IPS-18a (cell line): ENCODE measurements around the gene LIMS4.
"Not testable (repeated sequence)": the region's sequence is repeated elsewhere in the genome, so short reads cannot be mapped to it uniquely, and the experiment has no call there.

Experiments used
- H3K27ac ChIP-seq: one replicate; pipeline ENCODE4 v1.5.1; 2013; ENCODE audit warnings: low read length
- H3K27me3 ChIP-seq: one replicate; pipeline ENCODE4 v1.6.1; 2013; ENCODE audit warnings: mild to moderate bottlenecking, low read length; ENCODE audit not compliant: control insufficient read depth, insufficient read depth
- H3K36me3 ChIP-seq: one replicate; pipeline ENCODE4 v1.6.1; 2013; ENCODE audit warnings: low read depth, low read length; ENCODE audit not compliant: control insufficient read depth
- H3K4me1 ChIP-seq: one replicate; pipeline ENCODE4 v1.6.1; 2013; ENCODE audit warnings: low read depth, low read length; ENCODE audit not compliant: control insufficient read depth
- H3K4me3 ChIP-seq: one replicate; pipeline ENCODE4 v1.5.1; 2013; ENCODE audit warnings: low read length
- H3K9ac ChIP-seq: one replicate; pipeline ENCODE4 v1.6.1; 2013; ENCODE audit warnings: mild to moderate bottlenecking, low read length, moderate library complexity
- H3K9me3 ChIP-seq: one replicate; pipeline ENCODE4 v1.6.1; 2013; ENCODE audit warnings: low read depth, low read length; ENCODE audit not compliant: control insufficient read depth

The LIMS4 gene

DNA sequence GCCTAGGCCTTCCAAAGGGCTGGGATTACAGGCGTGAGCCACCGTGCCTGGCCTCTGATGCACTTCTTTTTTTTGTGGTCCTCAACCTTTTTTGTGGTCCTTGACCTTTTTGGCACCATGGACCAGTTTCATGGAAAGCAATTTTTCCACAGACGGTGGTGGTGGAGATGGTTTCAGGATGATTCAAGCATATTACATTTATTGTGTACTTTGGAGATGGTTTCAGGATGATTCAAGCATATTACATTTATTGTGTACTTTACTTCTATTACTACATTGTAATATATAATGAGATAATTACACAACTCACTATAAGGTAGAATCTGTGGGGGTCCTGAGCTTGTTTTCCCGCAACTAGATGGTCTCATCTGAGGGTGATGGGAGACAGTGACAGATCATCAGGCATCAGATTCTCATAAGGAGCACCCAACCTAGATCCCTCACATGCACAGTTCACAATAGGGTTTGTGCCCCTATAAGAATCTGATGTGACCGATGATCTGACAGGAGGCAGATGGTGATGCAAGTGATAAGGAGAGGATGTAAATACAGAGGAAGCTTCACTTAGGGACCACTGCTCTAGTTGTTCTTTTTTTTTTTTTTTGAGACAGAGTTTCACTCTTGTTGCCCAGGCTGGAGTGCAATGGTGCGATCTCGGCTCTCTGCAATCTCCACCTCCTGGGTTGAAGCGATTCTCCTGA lies 29.2 kb downstream of the LIMS4 start:
- not testable (repeated sequence) for H3K9ac ChIP-seq, H3K4me3 ChIP-seq, H3K9me3 ChIP-seq, H3K27ac ChIP-seq, H3K4me1 ChIP-seq, H3K36me3 ChIP-seq, H3K27me3 ChIP-seq

DNA sequence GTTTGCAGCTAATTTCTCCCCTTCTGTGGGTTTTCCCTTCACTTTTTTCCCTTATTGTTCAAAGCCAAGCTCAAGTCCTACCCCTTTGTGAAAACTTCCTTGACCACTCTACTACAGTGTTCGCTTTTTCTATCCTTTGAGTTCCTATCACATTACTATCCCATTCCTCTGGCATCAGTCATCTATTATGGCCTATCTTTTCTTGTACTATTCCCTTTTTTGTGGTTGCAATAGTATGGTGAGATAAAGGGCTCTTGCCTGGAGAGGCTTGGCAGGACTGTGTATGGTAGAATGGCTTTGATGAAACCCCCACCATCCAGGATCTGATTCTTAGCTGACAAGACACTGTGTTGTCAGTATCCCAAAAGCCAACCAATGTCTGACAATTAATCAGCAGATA lies 30.7 kb downstream of the LIMS4 start:
- not testable (repeated sequence) for H3K9me3 ChIP-seq, H3K27me3 ChIP-seq, H3K4me1 ChIP-seq

DNA sequence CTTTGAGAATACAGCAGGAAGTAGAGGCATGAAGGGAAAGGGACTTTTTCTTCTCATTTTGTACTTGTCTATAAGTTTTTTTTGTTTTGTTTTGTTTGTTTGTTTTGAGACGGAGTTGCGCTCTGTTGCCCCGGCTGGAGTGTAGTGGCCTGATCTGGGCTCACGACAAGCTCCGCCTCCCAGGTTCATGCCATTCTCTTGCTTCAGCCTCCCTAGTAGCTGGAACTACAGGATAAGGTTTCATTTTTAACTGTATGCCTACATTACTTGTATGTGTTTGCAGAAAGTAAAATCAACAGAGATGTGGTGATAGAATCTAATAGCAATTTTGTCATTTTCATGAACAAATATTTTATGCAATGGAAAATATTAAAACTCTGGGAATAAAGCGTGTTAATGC lies 38.1 kb downstream of the LIMS4 start:
- not testable (repeated sequence) for H3K27ac ChIP-seq, H3K4me3 ChIP-seq, H3K4me1 ChIP-seq, H3K36me3 ChIP-seq, H3K9me3 ChIP-seq, H3K27me3 ChIP-seq, H3K9ac ChIP-seq

More for the DNA sequence above, 30.7 kb downstream of the LIMS4 start:
- not testable (repeated sequence) for H3K4me3 ChIP-seq, H3K36me3 ChIP-seq, H3K27ac ChIP-seq, H3K9ac ChIP-seq

DNA sequence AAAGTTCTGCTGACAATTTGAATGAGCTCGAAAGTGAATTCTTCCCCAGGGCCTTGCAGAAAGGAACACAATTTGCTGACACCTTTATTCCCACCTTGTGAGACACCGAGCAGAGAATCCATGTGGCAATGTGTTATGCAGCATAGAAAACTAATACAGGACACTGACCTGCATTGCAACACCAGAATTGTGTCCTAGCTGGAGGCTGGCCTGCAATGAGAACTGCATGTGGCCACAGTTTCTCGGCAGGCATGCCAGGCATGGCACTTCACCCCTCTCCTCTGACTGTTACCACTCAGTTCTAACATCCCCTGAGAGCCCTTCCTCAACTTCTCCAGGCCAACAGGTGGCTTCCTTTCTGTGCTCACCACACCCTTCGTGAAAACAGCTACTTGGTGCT lies 46.9 kb downstream of the LIMS4 start:
- H3K27me3 ChIP-seq, H3K4me1 ChIP-seq, H3K4me3 ChIP-seq, H3K9ac ChIP-seq, H3K27ac ChIP-seq, H3K36me3 ChIP-seq, H3K9me3 ChIP-seq: not testable (repeated sequence)

DNA sequence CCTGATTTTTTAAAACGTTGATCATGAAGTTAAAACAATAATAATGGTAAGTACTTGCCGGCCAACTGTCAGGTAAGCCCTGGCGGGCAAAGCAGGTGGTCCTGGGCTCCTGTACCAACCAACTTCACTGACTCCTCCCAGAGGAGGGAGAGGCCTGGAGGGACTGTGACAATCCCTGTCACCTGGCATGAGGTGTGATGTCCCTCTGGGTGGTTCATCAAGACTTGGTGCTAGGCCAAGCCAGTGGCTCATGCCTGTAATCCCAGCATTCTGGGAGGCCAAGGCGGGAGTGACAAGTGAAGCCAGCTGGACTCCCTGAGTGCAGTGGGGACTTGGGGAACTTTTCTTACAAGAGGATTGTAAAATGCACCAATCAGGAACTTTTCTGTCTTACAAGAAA lies 48.2 kb downstream of the LIMS4 start:
- not testable (repeated sequence) for H3K4me3 ChIP-seq, H3K36me3 ChIP-seq, H3K9me3 ChIP-seq, H3K9ac ChIP-seq, H3K27ac ChIP-seq, H3K4me1 ChIP-seq, H3K27me3 ChIP-seq

DNA sequence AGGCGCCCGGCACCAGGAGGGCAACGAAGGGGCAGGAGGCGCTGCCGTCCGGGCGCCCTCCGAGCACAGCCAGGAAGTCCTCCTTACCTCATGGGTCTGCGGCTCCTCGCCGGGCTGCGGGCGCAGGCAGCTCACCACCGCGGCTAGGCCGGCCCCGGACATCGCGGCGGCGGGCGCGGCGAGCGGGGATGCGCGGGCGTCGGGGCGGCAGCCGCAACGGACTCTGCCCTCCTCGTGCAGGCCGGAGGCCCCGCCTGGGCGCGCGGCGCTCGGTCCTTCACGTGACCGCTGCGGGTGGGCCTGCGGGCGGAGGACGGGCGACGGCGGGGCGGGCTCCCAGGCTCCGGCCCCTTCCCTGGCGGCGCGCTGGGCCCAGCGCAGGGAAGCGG lies 49.0 kb downstream of the LIMS4 start:
- H3K27ac ChIP-seq, H3K4me1 ChIP-seq, H3K27me3 ChIP-seq, H3K4me3 ChIP-seq, H3K36me3 ChIP-seq, H3K9me3 ChIP-seq, H3K9ac ChIP-seq: not testable (repeated sequence)

DNA sequence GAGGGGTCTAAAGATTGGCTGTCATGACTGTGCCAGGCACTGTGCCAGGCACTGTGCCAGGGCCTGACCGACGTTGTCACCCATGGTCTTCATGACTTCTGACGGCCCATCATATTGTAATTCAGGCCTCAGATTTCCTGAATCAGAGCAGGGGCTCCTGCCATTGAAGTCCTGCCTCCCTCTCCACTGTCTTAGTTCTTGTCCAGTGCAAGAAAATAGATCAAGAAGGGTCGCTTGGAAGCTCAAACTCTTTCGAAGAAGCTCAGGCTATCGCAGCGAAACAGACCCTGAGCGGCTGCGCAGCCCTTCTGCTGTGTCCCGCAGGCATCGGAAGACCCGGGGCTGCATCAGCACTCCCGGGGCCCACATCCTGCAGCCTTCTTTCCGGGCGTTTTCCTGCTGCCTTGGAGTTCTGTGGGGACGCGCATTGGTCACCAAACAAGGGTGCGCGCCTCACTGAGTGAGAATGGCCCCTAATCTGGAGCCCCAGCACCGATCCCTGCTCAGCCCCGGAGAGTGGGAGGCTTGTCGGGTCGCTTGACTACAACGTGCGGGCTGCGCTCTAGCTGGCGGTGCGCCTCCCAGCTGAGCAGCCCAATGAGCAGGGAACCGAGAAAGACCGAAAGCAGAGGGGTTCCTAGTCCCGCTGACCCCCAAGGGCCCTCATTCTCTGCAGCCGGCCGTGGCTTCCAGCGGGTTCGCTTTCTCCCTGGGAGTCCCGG lies 49.6 kb downstream of the LIMS4 start:
- H3K9ac ChIP-seq, H3K27me3 ChIP-seq, H3K27ac ChIP-seq, H3K36me3 ChIP-seq, H3K4me3 ChIP-seq, H3K9me3 ChIP-seq, H3K4me1 ChIP-seq: not testable (repeated sequence)

DNA sequence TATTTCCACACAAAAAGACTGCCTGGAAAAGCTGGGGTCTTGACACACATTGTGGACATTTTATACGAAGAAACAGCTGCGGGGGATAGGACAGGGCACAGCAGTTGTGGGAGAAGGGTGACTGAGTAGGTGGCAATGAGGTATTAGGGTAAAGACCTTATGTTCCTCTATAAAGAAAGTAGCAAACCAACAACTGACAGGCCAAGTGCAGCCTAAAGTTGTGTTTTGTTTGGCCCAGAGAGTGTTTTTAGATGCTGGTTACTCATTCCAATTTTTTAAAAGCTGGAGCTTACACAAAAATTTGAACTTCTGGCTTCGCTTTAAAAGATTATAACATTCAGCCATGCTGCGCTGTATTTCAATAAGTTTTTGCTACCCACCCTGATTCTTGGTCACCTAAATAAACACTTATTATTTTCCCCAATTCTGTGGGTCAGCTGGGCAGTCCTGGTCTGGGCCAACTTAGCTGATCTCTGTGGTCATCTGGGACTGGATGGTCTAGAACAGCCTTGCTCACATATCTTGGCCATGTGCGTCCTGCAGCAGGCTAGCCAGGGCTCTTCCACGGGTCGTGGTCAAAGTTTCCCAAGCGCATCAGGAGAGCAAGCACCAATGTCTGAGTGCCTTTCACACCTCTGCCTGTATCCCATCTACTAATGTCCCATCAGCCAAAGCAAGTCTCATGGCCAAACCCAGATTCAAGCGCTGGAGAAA lies 51.8 kb downstream of the LIMS4 start:
- H3K4me3 ChIP-seq, H3K27me3 ChIP-seq, H3K9ac ChIP-seq, H3K9me3 ChIP-seq, H3K36me3 ChIP-seq, H3K4me1 ChIP-seq, H3K27ac ChIP-seq: not testable (repeated sequence)

DNA sequence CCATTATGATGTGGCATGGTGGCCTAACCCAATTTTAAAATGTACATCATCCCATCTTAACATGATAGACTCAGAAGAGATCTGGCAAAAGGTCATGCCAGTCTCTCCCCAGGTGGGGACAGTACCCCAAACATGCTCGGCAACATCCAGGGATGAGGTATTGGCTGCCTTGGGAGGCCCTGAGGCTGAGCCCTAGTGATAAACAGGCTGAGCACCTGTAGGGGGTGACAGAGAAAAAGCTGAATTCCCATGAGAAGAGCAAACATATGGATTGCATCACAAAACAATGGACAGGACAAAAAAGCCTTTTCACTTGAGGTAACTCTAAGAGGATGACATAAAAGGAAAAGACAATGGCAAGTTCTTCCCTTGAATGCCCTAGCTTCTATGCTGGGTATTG lies 65.5 kb downstream of the LIMS4 start:
- H3K4me1 ChIP-seq, H3K9me3 ChIP-seq, H3K36me3 ChIP-seq, H3K27ac ChIP-seq, H3K9ac ChIP-seq, H3K4me3 ChIP-seq, H3K27me3 ChIP-seq: not testable (repeated sequence)

DNA sequence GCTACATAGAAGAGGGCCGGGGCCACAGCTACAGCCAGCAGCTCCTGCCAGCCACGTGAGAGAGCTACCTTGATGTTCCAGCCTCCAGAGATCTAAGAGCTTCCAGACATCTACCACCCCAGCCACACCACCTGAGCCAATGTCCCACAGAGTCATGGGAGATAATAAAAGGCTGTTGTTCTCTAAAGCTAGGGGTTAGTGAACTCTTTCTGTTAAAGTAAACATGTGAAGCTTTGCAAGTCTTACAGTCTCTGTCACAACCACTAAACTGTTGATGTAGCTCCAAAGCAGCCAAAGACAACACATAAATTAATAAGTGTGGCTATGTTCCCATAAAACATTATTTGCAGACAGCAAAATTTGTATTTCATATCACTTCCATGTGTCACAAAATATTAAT lies 67.6 kb downstream of the LIMS4 start:
- H3K27ac ChIP-seq, H3K9me3 ChIP-seq, H3K4me1 ChIP-seq, H3K36me3 ChIP-seq, H3K27me3 ChIP-seq, H3K4me3 ChIP-seq, H3K9ac ChIP-seq: not testable (repeated sequence)

DNA sequence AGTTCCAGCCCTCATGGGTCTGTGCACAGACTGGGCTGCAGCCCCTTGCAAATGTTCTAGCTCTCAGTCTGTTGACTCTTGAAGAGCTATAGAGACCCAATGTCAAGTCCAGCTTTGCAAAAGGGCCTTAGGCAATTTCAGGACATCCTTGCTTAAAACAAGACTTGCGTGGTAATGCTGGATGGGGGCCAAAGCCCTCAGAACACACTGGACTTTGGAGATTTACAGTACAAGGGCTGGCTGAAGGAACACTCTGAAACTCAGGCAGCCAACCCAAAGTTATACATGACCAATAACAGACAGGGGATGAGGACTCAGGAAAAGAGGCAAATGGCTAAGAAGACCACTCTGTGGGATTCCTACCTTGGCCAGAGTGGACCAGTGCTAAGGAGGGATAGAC lies 68.4 kb downstream of the LIMS4 start:
- H3K27me3 ChIP-seq, H3K36me3 ChIP-seq, H3K9ac ChIP-seq: not testable (repeated sequence)

More for the DNA sequence above, 68.4 kb downstream of the LIMS4 start:
- not testable (repeated sequence) for H3K9me3 ChIP-seq, H3K27ac ChIP-seq, H3K4me3 ChIP-seq, H3K4me1 ChIP-seq
